HepG2 (cell line): ENCODE results near the gene PEX11G. TPM values are rescaled to one million over a fixed set of nuclear protein-coding genes. Genes with fewer than 3 reads are reported as not detected.
A peak's percentile ranks its signal among the peaks of the same experiment; 100 is the strongest.

ENCODE experiments used
- ATAC-seq: fragments of 200-7000 bp; cut with Tn5 transposase; 3 replicates; pipeline ENCODE4 v1.9.1; 2020; ENCODE audit warnings: mild to moderate bottlenecking, moderate library complexity
- BruUV-seq: library from RNA; stranded (reverse); fragments of 400-500 nt; replicated peaks from 2 replicates; lab custom pipeline; 2021; lab: Mats Ljungman, UMichigan
- CTCF ChIA-PET: fragments of 300-600 bp; formaldehyde crosslinking; extraction: SDS; loops from one replicate; lab custom pipeline; 2021; ENCODE audit warnings: low total read pairs, inconsistent platforms, low intra/inter-chr PET ratio; lab: Yijun Ruan, JAX
- POLR2A ChIA-PET: fragments of 350-600 bp; sonication (Branson Sonifier 250); formaldehyde crosslinking; loops from one replicate; lab custom pipeline; 2020; ENCODE audit warnings: antibody characterized with exemption, inconsistent platforms; lab: Yijun Ruan, JAX
- DNase-seq: peaks from one replicate; pipeline ENCODE4 v3.0.0-alpha.2; 2015; ENCODE audit warnings: low spot score
- FAIRE-seq: peaks from 3 replicates; lab custom pipeline; 2011; peaks lifted over from hg19 to GRCh38; lab: Jason Lieb, UNC
- H2AFZ ChIP-seq: one replicate; pipeline ENCODE4 v1.6.1; 2011; ENCODE audit warnings: low read length, inconsistent platforms
- H3K27ac ChIP-seq: fragments of 300-600 bp; 3 replicates; pipeline ENCODE4 v1.8.0; 2011; ENCODE audit warnings: mixed run types, mild to moderate bottlenecking, mixed read lengths, low read length, inconsistent platforms; ENCODE audit not compliant: insufficient read depth; ENCODE audit errors: extremely low read length
- H3K27me3 ChIP-seq, 2 experiments: fragments of 200-600 bp in 1 of 2; 2 replicates in 1 of 2; 3 replicates in 1 of 2; pipeline versions ENCODE4 v1.6.0 to v1.8.0; 2011; ENCODE audit warnings: low read length in 2 of 2, mild to moderate bottlenecking in 2 of 2, moderate library complexity in 2 of 2, inconsistent platforms in 1 of 2; ENCODE audit not compliant: insufficient read depth in 2 of 2, control insufficient read depth in 1 of 2
- H3K36me3 ChIP-seq, 2 experiments: fragments of 200-600 bp in 1 of 2; replicated peaks in 1 of 2; 2 replicates in 1 of 2; 3 replicates in 1 of 2; pipeline versions ENCODE4 v1.5.1 to v1.8.0; 2011; ENCODE audit warnings: low read length in 2 of 2, inconsistent platforms in 1 of 2; ENCODE audit not compliant: insufficient read depth in 2 of 2, control insufficient read depth in 1 of 2
- H3K4me1 ChIP-seq: 2 replicates; pipeline ENCODE4 v1.5.1; 2012; ENCODE audit warnings: low read length, inconsistent platforms; ENCODE audit not compliant: insufficient read depth
- H3K4me2 ChIP-seq: 2 replicates; pipeline ENCODE4 v1.6.0; 2011; ENCODE audit warnings: low read depth, low read length, inconsistent platforms
- H3K4me3 ChIP-seq, 3 experiments: fragments of 200-600 bp in 1 of 3; sonication (generic), shearing (Covaris generic) in 1 of 3; replicated peaks in 1 of 3; 2 replicates each; pipeline ENCODE4 v1.5.1; 2011 to 2016; ENCODE audit warnings: low read length in 3 of 3, inconsistent platforms in 2 of 3, low read depth in 2 of 3, mild to moderate bottlenecking in 2 of 3, control low read depth in 1 of 3, mixed read lengths in 1 of 3; ENCODE audit not compliant: insufficient read depth in 1 of 3
- H3K79me2 ChIP-seq: one replicate; pipeline ENCODE4 v1.6.1; 2011; ENCODE audit warnings: low read length, inconsistent platforms; ENCODE audit not compliant: insufficient read depth
- H3K9ac ChIP-seq: 2 replicates; pipeline ENCODE4 v1.6.0; 2011; ENCODE audit warnings: mild to moderate bottlenecking, low read depth, low read length, inconsistent platforms; ENCODE audit not compliant: insufficient read depth
- H3K9me3 ChIP-seq: 2 replicates; pipeline ENCODE4 v1.5.1; 2012; ENCODE audit warnings: mild to moderate bottlenecking, low read length
- H4K20me1 ChIP-seq: 2 replicates; pipeline ENCODE4 v1.6.0; 2011; ENCODE audit warnings: inconsistent platforms, mild to moderate bottlenecking, low read length, moderate library complexity; ENCODE audit not compliant: insufficient read depth
- EP300 ChIP-seq, 3 experiments: sonication (generic) in 1 of 3; formaldehyde crosslinking in 1 of 3; IDR thresholded peaks; 2 replicates each; pipeline versions ENCODE4 v1.5.1 to v1.6.1; 2011 to 2020; ENCODE audit warnings: low read depth in 2 of 3, low read length in 2 of 3, borderline replicate concordance in 1 of 3, improper control_type of control experiment in 1 of 3, mild to moderate bottlenecking in 1 of 3, missing genetic modification reagents in 1 of 3, moderate library complexity in 1 of 3
- KLF6 ChIP-seq: IDR thresholded peaks from 2 replicates; pipeline ENCODE4 v1.8.0; 2016; ENCODE audit warnings: missing biosample characterization, missing genetic modification reagents
- MTF2 ChIP-seq: sonication (generic); formaldehyde crosslinking; IDR thresholded peaks from 2 replicates; pipeline ENCODE4 v1.5.0; 2020; ENCODE audit warnings: missing genetic modification reagents, borderline replicate concordance
- NFE2L1 ChIP-seq: sonication (generic); formaldehyde crosslinking; IDR thresholded peaks from 2 replicates; pipeline ENCODE4 v1.4.0; 2020; ENCODE audit warnings: missing genetic modification reagents, mild to moderate bottlenecking, borderline replicate concordance
- RARA ChIP-seq: IDR thresholded peaks from 2 replicates; pipeline ENCODE4 v1.6.1; 2016; ENCODE audit warnings: missing genetic modification reagents, missing compliant biosample characterization
- ZNF331 ChIP-seq: sonication (generic); formaldehyde crosslinking; IDR thresholded peaks from 2 replicates; pipeline ENCODE4 v1.4.0; 2020; ENCODE audit warnings: missing genetic modification reagents
- ZNF44 ChIP-seq: sonication (generic); formaldehyde crosslinking; IDR thresholded peaks from 2 replicates; pipeline ENCODE4 v1.5.1; 2020; ENCODE audit warnings: mild to moderate bottlenecking, missing genetic modification reagents
- ZNF790 ChIP-seq: sonication (generic); formaldehyde crosslinking; IDR thresholded peaks from 2 replicates; pipeline ENCODE4 v1.8.0; 2022; ENCODE audit warnings: missing genetic modification reagents, mild to moderate bottlenecking, borderline replicate concordance
- ZSCAN9 ChIP-seq: IDR thresholded peaks from 2 replicates; pipeline ENCODE4 v1.6.1; 2016; ENCODE audit warnings: borderline replicate concordance
- WGBS: methylation state at CpG from one replicate; pipeline ENCODE4 v1.1.6; 2017; ENCODE audit warnings: low lambda C conversion rate; 5-methylcytosine and 5-hydroxymethylcytosine counted together
- in situ Hi-C: cut with HindIII; loops from 2 replicates; pipeline ENCODE4 v1.10.0; 2017; ENCODE audit warnings: low pct_unique_long_range_greater_than_20kb; ENCODE audit not compliant: extremely low pct_ligation_motif_present
- intact Hi-C: fragments of 100-400 bp; cut with micrococcal nuclease; formaldehyde crosslinking; loops from one replicate; pipeline ENCODE4 v1.10.0; 2022; ENCODE audit not compliant: unreplicated experiment
- polyA plus RNA-seq, 8 experiments: library from polyadenylated mRNA; depleted of rRNA in 3 of 8; stranded (reverse) in 7 of 8; unstranded in 1 of 8; fragments of >200 nt; fragmentation: Illumina TruSeq in 4 of 8; extraction: Trizol in 4 of 8; gene quantifications; 2 replicates each; pipeline versions ENCODE4 v1.2.1 to v1.2.3, GENCODE V29; 2011 to 2016; ENCODE audit warnings: low read depth in 4 of 8, missing spikeins in 1 of 8, mixed read lengths in 1 of 8; ENCODE audit not compliant: insufficient read depth in 1 of 8
- total RNA-seq, 5 experiments: library from RNA; depleted of rRNA; stranded (reverse); fragments of >200 nt; fragmentation: Illumina TruSeq; extraction: Trizol; gene quantifications; 2 replicates each; pipeline ENCODE4 v1.2.3, GENCODE V29; 2016; ENCODE audit warnings: low read depth in 1 of 5
- TF ChIP-seq, protein P1 (sequence below): IDR thresholded peaks from 2 replicates; pipeline ENCODE4 v1.6.1; 2016; ENCODE audit warnings: low read depth
- TF ChIP-seq, protein P2 (sequence below): sonication (generic); formaldehyde crosslinking; IDR thresholded peaks from 2 replicates; pipeline ENCODE4 v1.5.0; 2020; ENCODE audit warnings: mild to moderate bottlenecking, missing genetic modification reagents, moderate library complexity
- TF ChIP-seq, protein P3 (sequence below): sonication (generic); formaldehyde crosslinking; IDR thresholded peaks from 2 replicates; pipeline ENCODE4 v1.8.1; 2023; ENCODE audit warnings: mild to moderate bottlenecking, moderate library complexity, missing genetic modification reagents

The PEX11G gene
- total and polyA plus RNA-seq, 2 of the 13 experiments (the other 11 are each of a cell fraction or from before 2014, with no cell fraction given), result not detected

DNA sequence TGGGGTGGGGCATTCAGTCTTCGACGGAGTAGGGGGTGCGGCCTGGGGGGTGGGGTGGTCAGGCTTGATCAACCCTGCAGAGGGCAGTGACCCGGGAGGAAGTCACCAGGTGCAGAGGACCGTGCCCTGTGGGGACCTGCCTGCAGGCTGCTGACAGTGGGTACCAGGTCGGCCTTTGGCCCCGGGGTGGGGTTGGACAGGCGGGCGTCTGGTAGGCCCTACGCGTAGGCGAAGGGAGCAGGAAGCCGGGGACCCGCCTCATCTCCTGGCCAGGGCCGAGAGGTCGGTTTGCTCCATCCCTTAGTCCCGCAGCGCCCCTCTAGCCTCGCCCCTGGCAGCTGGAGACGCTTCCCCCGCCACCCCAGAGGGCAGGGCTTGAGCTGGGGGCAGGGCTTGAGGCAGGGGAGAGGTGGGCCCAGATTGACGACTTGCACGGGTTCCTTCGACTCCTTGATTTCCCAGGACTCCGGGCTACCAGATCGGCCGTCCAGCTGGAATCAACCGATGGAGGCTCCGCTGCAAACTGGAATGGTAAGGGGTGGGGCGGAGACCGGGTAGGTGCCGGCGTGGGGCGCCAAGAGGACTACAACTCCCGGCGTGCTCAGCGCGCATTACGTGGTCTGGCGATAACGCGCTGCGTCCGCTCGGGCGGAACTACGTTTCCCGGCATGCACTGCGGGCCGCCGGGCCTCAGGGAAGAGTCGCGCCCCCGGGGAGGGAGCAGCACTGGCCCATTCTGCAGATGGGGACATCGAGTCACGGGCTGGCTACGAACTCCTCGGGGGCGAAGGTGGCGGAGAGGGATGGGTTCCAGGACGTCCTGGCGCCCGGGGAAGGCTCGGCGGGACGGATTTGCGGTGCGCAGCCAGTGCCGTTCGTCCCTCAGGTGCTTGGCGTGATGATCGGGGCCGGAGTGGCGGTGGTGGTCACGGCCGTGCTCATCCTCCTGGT is 46.5 kb upstream of the PEX11G start, which contains the start of gene PNPLA6 (continued):
- TF ChIP-seq KLF6 (0 out of 2 replicates have a peak, but pooled peaks have one; percentile 23), ZNF44 (CRISPR knock-in tag) (no peak; the same call in 1 of the 2 replicates)
- TF ChIP-seq, protein P1, sequence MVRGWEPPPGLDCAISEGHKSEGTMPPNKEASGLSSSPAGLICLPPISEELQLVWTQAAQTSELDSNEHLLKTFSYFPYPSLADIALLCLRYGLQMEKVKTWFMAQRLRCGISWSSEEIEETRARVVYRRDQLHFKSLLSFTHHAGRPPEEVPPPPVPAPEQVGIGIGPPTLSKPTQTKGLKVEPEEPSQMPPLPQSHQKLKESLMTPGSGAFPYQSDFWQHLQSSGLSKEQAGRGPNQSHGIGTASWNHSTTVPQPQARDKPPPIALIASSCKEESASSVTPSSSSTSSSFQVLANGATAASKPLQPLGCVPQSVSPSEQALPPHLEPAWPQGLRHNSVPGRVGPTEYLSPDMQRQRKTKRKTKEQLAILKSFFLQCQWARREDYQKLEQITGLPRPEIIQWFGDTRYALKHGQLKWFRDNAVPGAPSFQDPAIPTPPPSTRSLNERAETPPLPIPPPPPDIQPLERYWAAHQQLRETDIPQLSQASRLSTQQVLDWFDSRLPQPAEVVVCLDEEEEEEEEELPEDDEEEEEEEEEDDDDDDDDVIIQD, result 0 out of 2 replicates have a peak, but pooled peaks have one; percentile 2
- TF ChIP-seq, protein P2, sequence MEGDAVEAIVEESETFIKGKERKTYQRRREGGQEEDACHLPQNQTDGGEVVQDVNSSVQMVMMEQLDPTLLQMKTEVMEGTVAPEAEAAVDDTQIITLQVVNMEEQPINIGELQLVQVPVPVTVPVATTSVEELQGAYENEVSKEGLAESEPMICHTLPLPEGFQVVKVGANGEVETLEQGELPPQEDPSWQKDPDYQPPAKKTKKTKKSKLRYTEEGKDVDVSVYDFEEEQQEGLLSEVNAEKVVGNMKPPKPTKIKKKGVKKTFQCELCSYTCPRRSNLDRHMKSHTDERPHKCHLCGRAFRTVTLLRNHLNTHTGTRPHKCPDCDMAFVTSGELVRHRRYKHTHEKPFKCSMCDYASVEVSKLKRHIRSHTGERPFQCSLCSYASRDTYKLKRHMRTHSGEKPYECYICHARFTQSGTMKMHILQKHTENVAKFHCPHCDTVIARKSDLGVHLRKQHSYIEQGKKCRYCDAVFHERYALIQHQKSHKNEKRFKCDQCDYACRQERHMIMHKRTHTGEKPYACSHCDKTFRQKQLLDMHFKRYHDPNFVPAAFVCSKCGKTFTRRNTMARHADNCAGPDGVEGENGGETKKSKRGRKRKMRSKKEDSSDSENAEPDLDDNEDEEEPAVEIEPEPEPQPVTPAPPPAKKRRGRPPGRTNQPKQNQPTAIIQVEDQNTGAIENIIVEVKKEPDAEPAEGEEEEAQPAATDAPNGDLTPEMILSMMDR (CRISPR knock-in tag), result peak; percentile 34

DNA sequence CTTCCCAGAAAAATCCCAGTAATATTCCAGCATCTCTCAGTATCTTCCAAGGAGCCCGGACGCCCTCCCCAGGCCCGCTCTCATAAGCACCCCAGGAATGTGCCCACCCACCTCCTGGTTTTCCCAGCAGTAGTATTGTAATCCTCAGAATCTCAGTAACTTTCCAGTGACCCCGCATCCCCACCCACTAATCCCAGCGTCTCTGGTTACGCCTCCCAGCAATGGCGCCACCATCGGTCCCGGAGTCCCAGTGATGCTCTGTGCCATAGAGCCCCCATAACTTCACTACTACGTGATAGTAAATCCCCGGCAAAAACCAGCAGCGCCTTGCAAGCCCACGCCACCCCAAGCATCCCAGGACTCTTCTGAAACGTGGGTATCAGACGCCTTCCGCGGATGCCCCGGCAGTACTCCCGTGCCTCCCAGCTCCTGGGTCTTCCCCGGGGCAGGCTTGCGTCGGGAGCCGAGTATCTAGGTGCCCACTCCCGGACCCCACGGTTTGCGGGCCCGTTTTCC is 45.8 kb upstream of the PEX11G start:
- DNase-seq, result peak; percentile 70
- intact Hi-C loops (no loop called here), in situ Hi-C loops (no loop called here)
- peaks cover 14% of the 10 kb centered on the region for H3K4me1 ChIP-seq
- H3K79me2 ChIP-seq, result no peaks in the 10 kb centered on the region
- ATAC-seq, result peak; percentile 75
- no peaks in the 10 kb centered on the region; a peak in 1 of 5 replicates for H3K27me3 ChIP-seq
- H4K20me1 ChIP-seq, result no peaks in the 10 kb centered on the region
- no peak overlapping the region for H2AFZ ChIP-seq
- H3K4me2 ChIP-seq, result peak overlapping the region; percentile 89
- ChIA-PET POLR2A (interaction anchor here (0.8 to 2.1 kb wide), 4 partner anchors 12 to 338 kb away, joined by 3 to 13 read pairs (median 4); partner anchors contain the start of gene MCOLN1), CTCF (no interaction called here)
- peak overlapping the region; percentile 91 to 97 (median 94) for H3K4me3 ChIP-seq
- H3K9ac ChIP-seq, result peak overlapping the region; percentile 81
- WGBS, result 5% methylated on average over 19 of the region's 27 CpGs
- no peaks in the 10 kb centered on the region for H3K9me3 ChIP-seq
- H3K36me3 ChIP-seq, result peaks cover 0 to 4% of the 10 kb centered on the region in 2 experiments; a peak in 2 of 5 replicates
- BruUV-seq, result TSS peak; percentile 78
- peak; percentile 39 for FAIRE-seq
- H3K27ac ChIP-seq, result peak overlapping the region; percentile 84
- TF ChIP-seq EP300 (IDR thresholded peaks at IDR 0.05; ENCODE audit: low read depth in 2 of 2, low read length in 2 of 2) (peak in 1 of 2 experiments; percentile 47; a peak in 1 of 4 replicates), EP300 (CRISPR knock-in tag; IDR thresholded peaks at IDR 0.05; ENCODE audit: borderline replicate concordance) (no peak), RARA (CRISPR knock-in tag) (no peak; the same call in 1 of the 2 replicates), NFE2L1 (no peak), ZNF331 (CRISPR knock-in tag) (0 out of 2 replicates have a peak, but pooled peaks have one; percentile 18), ZSCAN9 (CRISPR knock-in tag) (no peak), ZNF790 (CRISPR knock-in tag) (peak; percentile 23; the same call in 1 of the 2 replicates), MTF2 (CRISPR knock-in tag) (no peak)
- TF ChIP-seq, protein P3, sequence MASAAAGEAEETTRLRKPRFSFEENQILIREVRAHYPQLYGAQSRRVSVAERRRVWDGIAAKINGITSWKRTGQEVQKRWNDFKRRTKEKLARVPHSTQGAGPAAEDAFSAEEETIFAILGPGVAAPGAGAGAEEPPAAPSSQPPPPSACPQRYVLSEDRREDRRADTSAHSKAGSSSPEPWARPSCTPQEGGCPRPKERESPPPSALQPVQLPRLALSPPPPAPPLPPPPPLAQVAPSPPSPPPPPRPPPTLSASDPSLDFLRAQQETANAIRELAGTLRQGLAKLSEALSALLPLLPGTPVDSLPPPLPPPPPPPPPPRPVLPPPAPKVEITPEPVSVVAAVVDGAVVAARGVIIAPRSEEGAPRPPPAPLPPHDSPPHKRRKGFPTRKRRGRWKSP (CRISPR knock-in tag), result peak; percentile 57
